H9 (cell line): ENCODE data around the gene RABGAP1L. TPM values are rescaled to one million over a fixed set of nuclear protein-coding genes. Genes with fewer than 3 reads are reported as not detected.

Experiments used
- DNase-seq: peaks from one replicate; pipeline ENCODE4 v3.0.0-alpha.2; 2017
- H2AFZ ChIP-seq: one replicate; pipeline ENCODE4 v1.6.1; 2013; ENCODE audit warnings: mild to moderate bottlenecking, low read length, control low read depth, moderate library complexity
- H2AK5ac ChIP-seq: 2 replicates; pipeline ENCODE4 v1.6.1; 2013; ENCODE audit warnings: low read length, control low read depth, mixed read lengths; ENCODE audit not compliant: insufficient read length
- H2BK120ac ChIP-seq: one replicate; pipeline ENCODE4 v1.6.1; 2013; ENCODE audit warnings: low read depth, mild to moderate bottlenecking, low read length, control low read depth, inconsistent platforms; ENCODE audit not compliant: poor library complexity, severe bottlenecking
- H2BK12ac ChIP-seq: 2 replicates; pipeline ENCODE4 v1.6.1; 2013; ENCODE audit warnings: low read length, control low read depth, mixed read lengths, low read depth; ENCODE audit not compliant: insufficient read length
- H2BK15ac ChIP-seq: 2 replicates; pipeline ENCODE4 v1.6.1; 2013; ENCODE audit warnings: low read depth, low read length, control low read depth
- H2BK20ac ChIP-seq: one replicate; pipeline ENCODE4 v1.6.1; 2013; ENCODE audit warnings: low read depth, mild to moderate bottlenecking, low read length, control low read depth, inconsistent platforms; ENCODE audit not compliant: poor library complexity, severe bottlenecking
- H2BK5ac ChIP-seq: 2 replicates; pipeline ENCODE4 v1.6.1; 2013; ENCODE audit warnings: low read length, control low read depth, mixed read lengths; ENCODE audit not compliant: insufficient read length
- H3K14ac ChIP-seq: 2 replicates; pipeline ENCODE4 v1.6.1; 2013; ENCODE audit warnings: low read length, control low read depth; ENCODE audit not compliant: insufficient read depth
- H3K18ac ChIP-seq: 2 replicates; pipeline ENCODE4 v1.6.1; 2013; ENCODE audit warnings: low read depth, mild to moderate bottlenecking, mixed read lengths, low read length, control low read depth; ENCODE audit not compliant: insufficient read length
- H3K23ac ChIP-seq: 2 replicates; pipeline ENCODE4 v1.6.1; 2013; ENCODE audit warnings: low read length, control low read depth, mixed read lengths, low read depth; ENCODE audit not compliant: insufficient read length
- H3K23me2 ChIP-seq: 2 replicates; pipeline ENCODE4 v1.6.1; 2013; ENCODE audit warnings: low read depth, mild to moderate bottlenecking, mixed read lengths, low read length, control low read depth; ENCODE audit not compliant: insufficient read length, poor library complexity, severe bottlenecking
- H3K27ac ChIP-seq: 2 replicates; pipeline ENCODE4 v1.5.1; 2013; ENCODE audit warnings: low read length, control low read depth, mixed read lengths, low read depth; ENCODE audit not compliant: insufficient read length
- H3K27me3 ChIP-seq: 2 replicates; pipeline ENCODE4 v1.6.1; 2013; ENCODE audit warnings: low read length, control low read depth, inconsistent platforms; ENCODE audit not compliant: insufficient read depth
- H3K4ac ChIP-seq: 2 replicates; pipeline ENCODE4 v1.6.1; 2013; ENCODE audit warnings: low read depth, mild to moderate bottlenecking, control low read depth, inconsistent platforms, low read length, moderate library complexity
- H3K4me1 ChIP-seq: 2 replicates; pipeline ENCODE4 v1.6.1; 2013; ENCODE audit warnings: low read length, control low read depth, inconsistent platforms; ENCODE audit not compliant: insufficient read depth
- H3K4me2 ChIP-seq: 2 replicates; pipeline ENCODE4 v1.6.1; 2013; ENCODE audit warnings: low read length, control low read depth, mixed read lengths; ENCODE audit not compliant: insufficient read length, insufficient read depth
- H3K56ac ChIP-seq: 2 replicates; pipeline ENCODE4 v1.6.1; 2013; ENCODE audit warnings: low read depth, mild to moderate bottlenecking, mixed read lengths, low read length, control low read depth; ENCODE audit not compliant: insufficient read length
- H3K79me1 ChIP-seq: 2 replicates; pipeline ENCODE4 v1.6.1; 2013; ENCODE audit warnings: low read depth, mild to moderate bottlenecking, moderate library complexity, low read length, control low read depth, inconsistent platforms; ENCODE audit not compliant: insufficient read depth, poor library complexity, severe bottlenecking
- H3K79me2 ChIP-seq: 2 replicates; pipeline ENCODE4 v1.6.1; 2013; ENCODE audit warnings: low read length, control low read depth, inconsistent platforms; ENCODE audit not compliant: insufficient read depth
- H3K9ac ChIP-seq: 2 replicates; pipeline ENCODE4 v1.6.1; 2013; ENCODE audit warnings: low read length, control low read depth, mixed read lengths; ENCODE audit not compliant: insufficient read length; ENCODE audit errors: extremely low read depth
- H3K9me3 ChIP-seq: one replicate; pipeline ENCODE4 v1.6.1; 2013; ENCODE audit warnings: low read depth, low read length, inconsistent platforms; ENCODE audit not compliant: control insufficient read depth
- H3T11ph ChIP-seq: one replicate; pipeline ENCODE4 v1.6.1; 2013; ENCODE audit warnings: mild to moderate bottlenecking, low read length, control low read depth, inconsistent platforms
- H4K20me1 ChIP-seq: one replicate; pipeline ENCODE4 v1.6.1; 2013; ENCODE audit not compliant: control insufficient read depth, insufficient read length, insufficient read depth
- H4K5ac ChIP-seq: 2 replicates; pipeline ENCODE4 v1.6.1; 2013; ENCODE audit warnings: low read depth, mild to moderate bottlenecking, mixed read lengths, low read length, control low read depth; ENCODE audit not compliant: insufficient read length
- H4K8ac ChIP-seq: replicated peaks from 2 replicates; pipeline ENCODE4 v1.6.1; 2013; ENCODE audit warnings: low read length, control low read depth, mixed read lengths, low read depth; ENCODE audit not compliant: insufficient read length
- H4K91ac ChIP-seq: 2 replicates; pipeline ENCODE4 v1.6.1; 2013; ENCODE audit warnings: low read depth, mild to moderate bottlenecking, moderate library complexity, mixed read lengths, low read length, control low read depth; ENCODE audit not compliant: insufficient read length
- H3K27ac Mint-ChIP-seq, 3 experiments: 2 replicates in 2 of 3; 3 replicates in 1 of 3; pipeline ENCODE4 v1.8.0; 2020 to 2021; ENCODE audit warnings: mixed read lengths in 3 of 3, mild to moderate bottlenecking in 1 of 3, moderate library complexity in 1 of 3
- H3K27me3 Mint-ChIP-seq: 2 replicates; pipeline ENCODE4 v1.8.0; 2021; ENCODE audit warnings: low read depth, mild to moderate bottlenecking, moderate library complexity, mixed read lengths
- H3K36me3 Mint-ChIP-seq, 3 experiments: 2 replicates in 2 of 3; 3 replicates in 1 of 3; pipeline ENCODE4 v1.8.0; 2020 to 2021; ENCODE audit warnings: low read depth in 3 of 3, mixed read lengths in 3 of 3; ENCODE audit not compliant: insufficient read depth in 1 of 3
- H3K4me1 Mint-ChIP-seq, 2 experiments: 2 replicates each; pipeline ENCODE4 v1.8.0; 2020; ENCODE audit warnings: mixed read lengths in 2 of 2
- H3K4me3 Mint-ChIP-seq, 2 experiments: 2 replicates in 1 of 2; 3 replicates in 1 of 2; pipeline ENCODE4 v1.8.0; 2020 to 2021; ENCODE audit warnings: mild to moderate bottlenecking in 2 of 2, mixed read lengths in 2 of 2, moderate library complexity in 1 of 2
- H3K9me3 Mint-ChIP-seq, 2 experiments: 2 replicates in 1 of 2; 3 replicates in 1 of 2; pipeline ENCODE4 v1.8.0; 2020; ENCODE audit warnings: mild to moderate bottlenecking in 2 of 2, mixed read lengths in 2 of 2, moderate library complexity in 1 of 2
- WGBS: extraction: QIAGEN DNeasy Blood & Tissue Kit; methylation state at CpG from one replicate; pipeline ENCODE4 v1.1.7; 2013; ENCODE audit warnings: missing lambda C conversion rate, low lambda C conversion rate, mixed read lengths; ENCODE audit not compliant: insufficient read length; ENCODE audit errors: extremely low coverage; 5-methylcytosine and 5-hydroxymethylcytosine counted together
- total RNA-seq: library from RNA; stranded (reverse); gene quantifications from 2 replicates; pipeline ENCODE4 v1.2.1, GENCODE V29; 2021
- TF ChIP-seq, protein P1 (sequence below): fragments of 200-600 bp; sonication (generic); conservative IDR thresholded peaks from 3 replicates; pipeline ENCODE4 v1.8.0; 2021; ENCODE audit warnings: antibody characterized with exemption, mild to moderate bottlenecking

The RABGAP1L gene
- total RNA-seq, 1 experiment from 2014 or later, result 147 TPM

DNA sequence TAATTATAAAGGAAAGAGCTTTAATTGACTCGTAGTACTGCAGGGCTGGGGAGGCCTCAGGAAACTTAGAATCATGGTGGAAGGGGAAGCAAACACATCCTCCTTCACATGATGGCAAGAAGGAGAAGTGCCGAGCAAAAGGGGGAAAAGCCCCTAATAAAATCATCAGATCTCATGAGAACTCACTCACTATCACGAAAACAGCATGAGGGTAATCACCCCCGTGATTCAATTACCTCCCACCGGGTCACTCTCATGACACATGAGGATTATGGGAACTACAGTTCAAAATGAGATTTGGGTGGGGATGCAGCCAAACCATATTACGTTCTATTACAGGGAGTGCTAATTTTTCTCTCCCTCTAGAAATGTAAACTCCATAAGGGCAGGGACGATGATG lies 878.1 kb downstream of the RABGAP1L start:
- TF ChIP-seq, protein P1, sequence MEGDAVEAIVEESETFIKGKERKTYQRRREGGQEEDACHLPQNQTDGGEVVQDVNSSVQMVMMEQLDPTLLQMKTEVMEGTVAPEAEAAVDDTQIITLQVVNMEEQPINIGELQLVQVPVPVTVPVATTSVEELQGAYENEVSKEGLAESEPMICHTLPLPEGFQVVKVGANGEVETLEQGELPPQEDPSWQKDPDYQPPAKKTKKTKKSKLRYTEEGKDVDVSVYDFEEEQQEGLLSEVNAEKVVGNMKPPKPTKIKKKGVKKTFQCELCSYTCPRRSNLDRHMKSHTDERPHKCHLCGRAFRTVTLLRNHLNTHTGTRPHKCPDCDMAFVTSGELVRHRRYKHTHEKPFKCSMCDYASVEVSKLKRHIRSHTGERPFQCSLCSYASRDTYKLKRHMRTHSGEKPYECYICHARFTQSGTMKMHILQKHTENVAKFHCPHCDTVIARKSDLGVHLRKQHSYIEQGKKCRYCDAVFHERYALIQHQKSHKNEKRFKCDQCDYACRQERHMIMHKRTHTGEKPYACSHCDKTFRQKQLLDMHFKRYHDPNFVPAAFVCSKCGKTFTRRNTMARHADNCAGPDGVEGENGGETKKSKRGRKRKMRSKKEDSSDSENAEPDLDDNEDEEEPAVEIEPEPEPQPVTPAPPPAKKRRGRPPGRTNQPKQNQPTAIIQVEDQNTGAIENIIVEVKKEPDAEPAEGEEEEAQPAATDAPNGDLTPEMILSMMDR, result no peak
- Histone ChIP-seq H3K56ac (no peak overlapping the region), H3K4ac (no peak overlapping the region), H3K23ac (no peak overlapping the region), H2BK15ac (no peak overlapping the region), H4K5ac (no peak overlapping the region), H3K9ac (no peak overlapping the region), H3T11ph (no peak overlapping the region), H3K14ac (no peak overlapping the region), H2AFZ (no peak overlapping the region), H2BK12ac (no peak overlapping the region), H3K27ac (no peak overlapping the region), H3K79me1 (no peaks in the 10 kb centered on the region), H2BK120ac (no peak overlapping the region), H3K18ac (no peak overlapping the region), H3K4me1 (peaks cover 5% of the 10 kb centered on the region; the same call in 1 of the 2 replicates), H2BK5ac (no peak overlapping the region), H2AK5ac (no peak overlapping the region), H4K20me1 (no peaks in the 10 kb centered on the region), H4K8ac (no peak overlapping the region), H3K79me2 (no peaks in the 10 kb centered on the region), H3K4me2 (no peak overlapping the region), H3K9me3 (no peaks in the 10 kb centered on the region), H3K23me2 (no peaks in the 10 kb centered on the region), H4K91ac (no peak overlapping the region), H2BK20ac (no peak overlapping the region), H3K27me3 (no peaks in the 10 kb centered on the region)
- Mint-ChIP-seq H3K27ac (no peak overlapping the region), H3K27me3 (no peaks in the 10 kb centered on the region), H3K4me1 (peaks cover 17 to 21% of the 10 kb centered on the region in 2 experiments), H3K36me3 (no peaks in the 10 kb centered on the region), H3K9me3 (no peaks in the 10 kb centered on the region), H3K4me3 (no peak overlapping the region)
- DNase-seq, result no peak
- no CpG with 5 or more reads among the region's 7 CpGs for WGBS
